Gastrocnemius medialis (tissue), 4 donors: Measurements from ENCODE around the gene TOMM20. TPM values are rescaled to one million over a fixed set of nuclear protein-coding genes. Genes with fewer than 3 reads are reported as not detected.
A peak's percentile ranks its signal among the peaks of the same experiment; 100 is the strongest.

ENCODE experiments used
- ATAC-seq, 2 donors: fragments of 150-250 bp; one replicate each; pipeline ENCODE4 v1.9.1; 2016
- DNase-seq, 2 donors: peaks; one replicate each; pipeline ENCODE4 v3.0.0-alpha.2; 2019
- H3K27ac ChIP-seq, 4 donors: fragments of 200-600 bp; sonication (generic); 1 replicate in 1 of 4; 2 replicates in 3 of 4; pipeline ENCODE4 v1.5.1; 2016 to 2018; ENCODE audit warnings: mild to moderate bottlenecking in 2 of 4, moderate library complexity in 1 of 4
- H3K27me3 ChIP-seq, 3 donors: fragments of 200-600 bp; sonication (generic) in 2 of 3; 1 replicate in 1 of 3; 2 replicates in 2 of 3; pipeline versions ENCODE4 v1.5.1 to v1.6.0; 2016 to 2019; ENCODE audit warnings: mild to moderate bottlenecking in 1 of 3, moderate library complexity in 1 of 3
- H3K36me3 ChIP-seq, 2 donors: fragments of 200-600 bp; sonication (generic) in 1 of 2; one replicate each; pipeline ENCODE4 v1.5.1; 2017 to 2018
- H3K4me1 ChIP-seq, 2 donors: fragments of 200-600 bp; sonication (generic) in 1 of 2; one replicate each; pipeline ENCODE4 v1.5.1; 2016 to 2017; ENCODE audit warnings: mild to moderate bottlenecking in 2 of 2
- H3K4me3 ChIP-seq, 4 donors: fragments of 200-600 bp; sonication (generic) in 3 of 4; 1 replicate in 1 of 4; 2 replicates in 3 of 4; pipeline ENCODE4 v1.5.1; 2016 to 2019; ENCODE audit warnings: mild to moderate bottlenecking in 2 of 4
- H3K9me3 ChIP-seq, 3 donors: fragments of 200-600 bp; sonication (generic) in 2 of 3; 1 replicate in 1 of 3; 2 replicates in 2 of 3; pipeline ENCODE4 v1.5.1; 2016 to 2019
- POLR2A ChIP-seq, 2 donors: fragments of 450-650 bp; IDR thresholded peaks; one replicate each; pipeline ENCODE4 v1.6.1; 2017; ENCODE audit warnings: antibody characterized with exemption in 2 of 2, mild to moderate bottlenecking in 2 of 2, moderate library complexity in 2 of 2
- in situ Hi-C, 4 donors: fragments of 200-750 bp; cut with MboI; loops; one replicate each; pipeline versions ENCODE4 v1.15.0 to v1.8.0; 2017; ENCODE audit warnings: low sequenced_read_pairs in 4 of 4
- intact Hi-C: fragments of 100-400 bp; cut with DNase I; formaldehyde crosslinking; loops from one replicate; pipeline ENCODE4 v1.15.1; 2023; ENCODE audit warnings: low total_unique reads
- total RNA-seq, 4 donors: library from RNA; depleted of rRNA; stranded (reverse); fragments of >200 nt; gene quantifications; one replicate each; pipeline versions ENCODE4 v1.1.0 to v1.2.3, GENCODE V29; 2016
- TF ChIP-seq, protein P1 (sequence below), 5 experiments: fragments of 450-650 bp in 3 of 5; fragments of 200-600 bp in 2 of 5; sonication (generic) in 2 of 5; IDR thresholded peaks in 4 of 5; conservative IDR thresholded peaks in 1 of 5; 1 replicate in 4 of 5; 2 replicates in 1 of 5; pipeline ENCODE4 v1.5.1; 2016 to 2019; ENCODE audit warnings: antibody characterized with exemption in 5 of 5, mild to moderate bottlenecking in 3 of 5, moderate library complexity in 3 of 5

TOMM20 gene
- total RNA-seq, 4 donors from 2014 or later, result 51.7 to 71.8 (median 62.3) TPM

DNA sequence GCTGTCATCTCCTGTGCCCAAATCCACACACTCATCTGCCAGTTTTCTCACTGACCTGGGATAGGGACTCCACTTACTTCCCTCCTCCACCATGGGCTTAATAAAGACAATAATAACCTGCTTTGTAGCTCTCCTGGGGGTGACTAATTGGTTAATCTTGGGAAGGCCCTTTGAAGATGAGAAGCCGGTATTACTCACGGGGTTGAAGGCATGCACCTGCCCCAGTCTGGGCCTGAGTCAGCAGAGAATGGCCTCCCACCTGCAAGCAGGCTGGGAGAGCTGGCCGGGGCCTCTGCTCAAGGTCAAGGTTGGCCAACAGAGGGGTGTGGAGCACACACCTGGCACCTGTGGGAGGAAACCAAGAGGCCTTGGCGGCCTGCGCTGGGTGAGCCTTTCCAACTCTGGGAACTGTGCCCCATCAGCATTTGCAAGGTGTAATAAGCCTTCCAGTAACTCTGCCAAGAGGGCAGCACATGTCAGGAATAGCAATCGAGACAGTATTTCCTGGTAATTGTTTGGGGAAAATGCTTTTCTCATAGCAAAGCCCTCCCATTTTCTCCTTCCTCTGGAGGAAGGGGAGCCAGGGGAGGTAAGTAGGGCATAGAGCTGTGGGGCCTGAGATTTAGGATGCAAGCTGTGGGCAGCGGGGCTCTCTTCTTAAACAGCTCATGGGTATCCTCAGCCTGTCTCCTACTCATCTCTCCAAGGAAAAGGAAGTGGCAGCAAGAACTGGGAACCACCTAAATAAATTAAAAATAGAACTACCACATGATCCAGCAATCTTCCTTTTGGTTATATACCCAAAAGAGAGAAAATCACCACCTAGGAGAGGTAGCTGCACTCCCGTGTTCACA lies 49.0 kb downstream of the TOMM20 start:
- peak; percentile 6 to 19 for ATAC-seq

DNA sequence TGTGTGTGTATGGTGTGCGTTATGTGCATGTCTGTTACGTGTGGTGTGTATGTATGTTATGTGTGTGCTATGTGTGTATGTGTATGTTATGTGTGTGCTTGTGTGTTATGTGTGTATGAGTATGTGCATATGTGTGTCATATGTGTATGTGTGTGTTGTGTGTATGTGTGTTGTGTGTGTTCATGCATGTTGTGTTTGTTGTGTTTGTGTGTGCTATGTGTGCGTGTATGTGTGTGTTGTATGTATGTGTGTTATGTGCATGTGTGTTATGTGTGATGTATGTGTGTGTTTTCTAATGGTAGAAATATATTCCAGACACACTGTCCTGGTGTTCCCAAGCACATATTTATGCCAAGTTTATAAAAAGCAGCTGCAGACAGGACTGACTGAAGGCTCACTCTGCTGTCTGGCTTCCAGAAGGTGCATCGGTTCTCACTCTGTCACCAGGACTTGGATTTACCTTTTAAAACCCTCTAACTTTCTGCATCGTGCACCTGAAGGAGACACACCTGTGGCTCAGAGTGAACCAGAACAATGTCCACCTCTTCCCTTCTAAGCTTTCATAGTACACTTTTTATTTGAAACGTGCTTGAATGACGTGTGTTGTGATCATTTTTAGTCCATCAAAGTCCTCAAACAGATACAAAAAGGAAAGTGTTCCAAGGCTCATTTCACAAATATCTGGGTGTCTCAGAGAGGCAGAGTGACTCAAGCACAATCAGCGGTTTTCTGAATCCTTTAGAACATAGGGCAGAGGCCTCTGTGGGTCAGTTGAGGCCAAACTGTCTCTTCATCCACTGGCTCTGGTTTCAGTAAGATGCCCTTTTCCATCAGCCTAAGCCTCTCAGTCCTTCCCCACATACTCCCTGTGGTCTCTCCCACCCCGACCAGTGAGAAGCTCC lies 49.9 kb downstream of the TOMM20 start:
- intact Hi-C loops, result loop anchor here (10.0 kb wide), 1 partner anchor 164 kb away; no protein-coding TSS in a partner anchor
- no peaks in the 10 kb centered on the region for H3K36me3 ChIP-seq
- DNase-seq, result peak in 1 of 2 donors; percentile 69
- H3K4me3 ChIP-seq, result no peak overlapping the region
- peaks cover 69 to 71% of the 10 kb centered on the region in 2 donors for H3K4me1 ChIP-seq
- peak overlapping the region; percentile 87 to 100 (median 95) for H3K27ac ChIP-seq
- ATAC-seq, result peak; percentile 20 to 26
- in situ Hi-C loops, result loop anchor here (10.0 to 25.0 kb wide), 4 partner anchors 94 to 544 kb away; no protein-coding TSS in a partner anchor
- no peaks in the 10 kb centered on the region for H3K9me3 ChIP-seq
- no peaks in the 10 kb centered on the region for H3K27me3 ChIP-seq
- TF ChIP-seq, protein P1, sequence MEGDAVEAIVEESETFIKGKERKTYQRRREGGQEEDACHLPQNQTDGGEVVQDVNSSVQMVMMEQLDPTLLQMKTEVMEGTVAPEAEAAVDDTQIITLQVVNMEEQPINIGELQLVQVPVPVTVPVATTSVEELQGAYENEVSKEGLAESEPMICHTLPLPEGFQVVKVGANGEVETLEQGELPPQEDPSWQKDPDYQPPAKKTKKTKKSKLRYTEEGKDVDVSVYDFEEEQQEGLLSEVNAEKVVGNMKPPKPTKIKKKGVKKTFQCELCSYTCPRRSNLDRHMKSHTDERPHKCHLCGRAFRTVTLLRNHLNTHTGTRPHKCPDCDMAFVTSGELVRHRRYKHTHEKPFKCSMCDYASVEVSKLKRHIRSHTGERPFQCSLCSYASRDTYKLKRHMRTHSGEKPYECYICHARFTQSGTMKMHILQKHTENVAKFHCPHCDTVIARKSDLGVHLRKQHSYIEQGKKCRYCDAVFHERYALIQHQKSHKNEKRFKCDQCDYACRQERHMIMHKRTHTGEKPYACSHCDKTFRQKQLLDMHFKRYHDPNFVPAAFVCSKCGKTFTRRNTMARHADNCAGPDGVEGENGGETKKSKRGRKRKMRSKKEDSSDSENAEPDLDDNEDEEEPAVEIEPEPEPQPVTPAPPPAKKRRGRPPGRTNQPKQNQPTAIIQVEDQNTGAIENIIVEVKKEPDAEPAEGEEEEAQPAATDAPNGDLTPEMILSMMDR (IDR thresholded peaks at IDR 0.05 in 4 of 5, conservative IDR thresholded peaks at IDR 0.05 in 1 of 5), result no peak
- TF ChIP-seq POLR2A (IDR thresholded peaks at IDR 0.05), result peak in 1 of 2 donors; percentile 33

More for the DNA sequence above, 49.0 kb downstream of the TOMM20 start:
- TF ChIP-seq, protein P1 (IDR thresholded peaks at IDR 0.05 in 4 of 5, conservative IDR thresholded peaks at IDR 0.05 in 1 of 5), result no peak
- peak in 1 of 2 donors; percentile 12 for TF ChIP-seq POLR2A (IDR thresholded peaks at IDR 0.05)
- no peaks in the 10 kb centered on the region for H3K36me3 ChIP-seq
- H3K9me3 ChIP-seq, result no peaks in the 10 kb centered on the region
- H3K27me3 ChIP-seq, result no peaks in the 10 kb centered on the region
- DNase-seq, result peak; percentile 62 to 89
- H3K27ac ChIP-seq, result peak overlapping the region; percentile 87 to 100 (median 95)
- intact Hi-C loops, result loop anchor here (10.0 kb wide), 1 partner anchor 165 kb away; no protein-coding TSS in a partner anchor
- peaks cover 64 to 67% of the 10 kb centered on the region in 2 donors for H3K4me1 ChIP-seq
- no peak overlapping the region for H3K4me3 ChIP-seq
- in situ Hi-C loops, result loop anchor here (5.0 to 25.0 kb wide), 7 partner anchors 95 to 582 kb away; partner anchors contain the start of gene IRF2BP2 (in 3 of the 4)

DNA sequence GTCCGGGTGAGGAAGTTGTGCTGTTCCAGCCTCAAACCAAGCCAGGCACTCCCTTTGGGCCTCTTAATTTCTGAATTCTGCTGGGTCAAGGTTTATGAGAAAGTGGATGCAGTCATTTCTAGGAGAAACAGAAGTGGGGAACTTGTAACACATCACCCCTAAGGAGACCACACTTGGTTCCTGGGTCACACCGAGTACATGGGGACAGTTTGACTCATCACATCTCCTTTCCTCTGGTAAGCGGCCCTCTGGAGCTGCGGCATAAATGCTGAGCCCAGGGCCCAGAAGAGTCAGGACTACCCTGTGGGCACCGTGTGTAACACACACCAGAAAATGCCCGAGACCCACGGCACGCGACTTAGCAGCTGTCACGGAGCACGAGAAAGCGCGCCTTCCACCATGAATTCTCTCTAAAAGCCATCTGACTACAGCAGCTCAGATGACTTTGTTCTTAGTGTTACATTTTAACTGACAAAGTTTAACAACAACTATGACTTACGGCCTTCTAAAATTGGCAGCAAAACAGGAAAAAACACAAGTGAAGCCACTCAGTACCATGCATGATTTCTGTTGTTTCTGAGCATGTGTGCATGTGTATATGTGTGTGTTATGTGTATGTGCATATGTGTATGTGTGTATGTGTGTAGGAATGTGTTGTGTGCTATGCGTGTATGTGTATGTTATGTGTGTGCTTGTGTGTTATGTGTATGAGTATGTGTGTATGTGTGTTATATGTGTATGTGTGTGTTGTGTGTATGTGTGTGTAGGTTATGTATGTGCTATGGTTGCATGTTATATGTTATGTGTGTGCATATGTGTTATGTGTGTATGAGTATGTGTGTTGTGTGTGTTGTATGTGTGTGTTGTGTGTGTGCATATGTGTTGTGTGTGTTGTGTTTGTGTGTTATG lies 50.8 kb downstream of the TOMM20 start:
- Histone ChIP-seq H3K27ac (peak overlapping the region; percentile 87 to 100 (median 95)), H3K36me3 (no peaks in the 10 kb centered on the region), H3K27me3 (no peaks in the 10 kb centered on the region), H3K4me1 (peaks cover 68% of the 10 kb centered on the region in 2 donors), H3K4me3 (no peak overlapping the region), H3K9me3 (no peaks in the 10 kb centered on the region)
- no peak for ATAC-seq
- peak in 1 of 2 donors; percentile 42 for DNase-seq
- TF ChIP-seq, protein P1 (IDR thresholded peaks at IDR 0.05 in 4 of 5, conservative IDR thresholded peaks at IDR 0.05 in 1 of 5), result no peak
- no peak for TF ChIP-seq POLR2A (IDR thresholded peaks at IDR 0.05)
- in situ Hi-C loops, result loop anchor here (10.0 to 25.0 kb wide), 4 partner anchors 93 to 543 kb away; no protein-coding TSS in a partner anchor
- intact Hi-C loops, result loop anchor here (10.0 kb wide), 1 partner anchor 163 kb away; no protein-coding TSS in a partner anchor
